Measurements from ENCODE around the gene ZNF148.
A peak's percentile ranks its signal among the peaks of the same experiment; 100 is the strongest.

ZNF148 gene

DNA sequence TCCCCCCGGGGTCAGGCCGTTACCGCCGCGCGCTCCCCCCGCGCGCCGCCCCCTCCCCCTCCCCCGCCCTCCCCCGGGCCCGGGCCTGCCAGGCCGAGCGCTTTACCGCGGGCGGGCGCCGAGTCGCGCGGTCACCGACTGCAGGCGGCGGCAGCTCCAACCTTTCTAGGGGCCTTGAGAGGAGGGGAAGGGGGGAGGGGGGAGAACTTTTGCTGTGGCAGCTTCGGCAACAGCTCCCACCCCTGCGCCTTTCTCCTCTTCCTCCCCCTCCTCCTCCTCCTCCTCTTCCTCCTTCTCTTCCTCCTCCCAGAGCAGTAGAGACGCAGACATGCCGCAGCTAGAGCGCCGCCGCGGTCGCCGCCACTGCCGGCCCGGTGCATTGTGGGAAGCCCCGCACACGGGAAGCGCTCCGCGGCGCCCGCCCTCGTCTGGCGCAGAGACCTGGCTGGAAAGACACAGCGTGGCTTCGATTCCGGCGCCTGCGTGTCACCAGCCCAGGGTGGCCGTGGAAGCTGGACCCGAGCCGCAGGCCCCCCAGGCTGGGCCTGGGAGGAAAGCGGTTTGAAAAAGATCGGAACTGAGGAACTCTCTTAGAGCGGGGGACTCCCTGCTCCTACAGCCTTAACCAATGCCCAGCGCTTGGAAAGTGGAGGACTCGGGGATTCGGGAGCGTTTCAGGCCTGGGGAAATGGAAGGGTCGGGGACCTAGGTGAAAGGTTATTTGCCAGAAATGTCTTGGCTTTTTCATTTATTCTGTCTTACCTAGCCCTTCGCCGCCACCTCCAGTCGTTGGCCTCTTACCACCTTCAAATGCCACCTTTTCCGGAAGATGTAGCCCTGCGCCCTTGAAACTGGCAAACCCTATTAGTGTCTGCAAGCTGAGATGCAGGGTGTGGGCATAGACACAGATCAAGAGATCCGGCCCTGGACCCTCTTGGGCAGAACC, at the start of gene ZNF148:
Gene ZNF148 (minus strand): TSS at position 330 of the 946 bp plus-strand sequence. CDS start 61,685 bp downstream, outside the sequence.
- Mint-ChIP-seq H3K27me3 (ENCODE audit: low read depth, poor library complexity) (peaks cover 9% of the 10 kb centered on the region), H3K9me3 (no peaks in the 10 kb centered on the region), H3K4me1 (peaks cover 34% of the 10 kb centered on the region), H3K36me3 (ENCODE audit: low read depth) (peaks cover 21% of the 10 kb centered on the region), H3K4me3 (peak within 1 kb of the TSS; percentile 95), H3K27ac (peak within 1 kb of the TSS; percentile 93)
- TF ChIP-seq, protein P1, sequence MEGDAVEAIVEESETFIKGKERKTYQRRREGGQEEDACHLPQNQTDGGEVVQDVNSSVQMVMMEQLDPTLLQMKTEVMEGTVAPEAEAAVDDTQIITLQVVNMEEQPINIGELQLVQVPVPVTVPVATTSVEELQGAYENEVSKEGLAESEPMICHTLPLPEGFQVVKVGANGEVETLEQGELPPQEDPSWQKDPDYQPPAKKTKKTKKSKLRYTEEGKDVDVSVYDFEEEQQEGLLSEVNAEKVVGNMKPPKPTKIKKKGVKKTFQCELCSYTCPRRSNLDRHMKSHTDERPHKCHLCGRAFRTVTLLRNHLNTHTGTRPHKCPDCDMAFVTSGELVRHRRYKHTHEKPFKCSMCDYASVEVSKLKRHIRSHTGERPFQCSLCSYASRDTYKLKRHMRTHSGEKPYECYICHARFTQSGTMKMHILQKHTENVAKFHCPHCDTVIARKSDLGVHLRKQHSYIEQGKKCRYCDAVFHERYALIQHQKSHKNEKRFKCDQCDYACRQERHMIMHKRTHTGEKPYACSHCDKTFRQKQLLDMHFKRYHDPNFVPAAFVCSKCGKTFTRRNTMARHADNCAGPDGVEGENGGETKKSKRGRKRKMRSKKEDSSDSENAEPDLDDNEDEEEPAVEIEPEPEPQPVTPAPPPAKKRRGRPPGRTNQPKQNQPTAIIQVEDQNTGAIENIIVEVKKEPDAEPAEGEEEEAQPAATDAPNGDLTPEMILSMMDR (IDR thresholded peaks at IDR 0.05), result no peak
- DNase-seq, result peak; percentile 91

DNA sequence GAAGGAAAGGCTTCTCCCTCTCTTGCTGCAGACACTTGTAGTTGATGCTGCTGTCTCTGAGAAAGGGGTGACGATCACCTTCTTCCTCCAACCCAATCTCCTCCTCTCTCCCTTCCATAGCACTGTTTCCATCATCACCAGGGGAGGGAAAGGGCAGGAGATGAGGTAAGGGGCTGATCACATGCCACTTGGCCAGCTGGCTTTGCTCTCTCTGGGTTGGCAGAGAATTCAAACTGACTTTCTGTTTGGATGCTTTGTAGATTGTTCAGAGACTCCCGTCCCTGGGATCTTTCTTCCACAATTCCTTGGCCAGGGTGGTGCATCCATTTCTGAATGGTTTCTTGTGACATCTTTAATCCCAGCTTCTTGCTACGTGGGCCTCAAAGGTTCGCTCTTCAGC, 43.2 kb upstream of the ZNF148 start:
- peaks cover 6% of the 10 kb centered on the region for H3K9me3 Mint-ChIP-seq
- TF ChIP-seq, protein P1 (IDR thresholded peaks at IDR 0.05), result no peak
- no peak overlapping the region for H3K27ac Mint-ChIP-seq
- H3K27me3 Mint-ChIP-seq (ENCODE audit: low read depth, poor library complexity), result no peaks in the 10 kb centered on the region
- DNase-seq, result no peak
- no peak overlapping the region for H3K4me3 Mint-ChIP-seq
- no peaks in the 10 kb centered on the region for H3K4me1 Mint-ChIP-seq
- H3K36me3 Mint-ChIP-seq (ENCODE audit: low read depth), result no peaks in the 10 kb centered on the region

DNA sequence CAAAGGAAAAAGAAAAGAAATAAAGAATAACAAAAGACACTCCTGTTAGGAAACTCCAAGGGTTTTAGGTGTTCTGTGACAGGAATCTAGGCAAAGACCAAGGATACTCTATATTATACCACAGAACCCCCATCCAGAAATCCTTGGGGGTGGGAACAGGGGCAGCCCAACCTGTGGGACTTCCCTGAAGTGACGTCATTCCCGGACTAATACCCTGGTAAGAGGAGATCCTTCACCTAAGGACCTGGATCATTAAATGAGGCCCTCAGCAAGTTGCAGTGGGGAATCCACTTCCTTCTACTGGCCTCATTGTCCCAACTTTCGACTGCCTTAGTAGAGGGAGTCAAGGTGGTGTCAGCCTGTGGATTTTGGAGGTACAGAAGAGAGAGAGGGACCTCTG, 41.1 kb upstream of the ZNF148 start:
- Mint-ChIP-seq H3K4me3 (no peak overlapping the region), H3K4me1 (no peaks in the 10 kb centered on the region), H3K36me3 (ENCODE audit: low read depth) (no peaks in the 10 kb centered on the region), H3K27ac (no peak overlapping the region), H3K9me3 (peaks cover 6% of the 10 kb centered on the region), H3K27me3 (ENCODE audit: low read depth, poor library complexity) (peaks cover 7% of the 10 kb centered on the region)
- no peak for DNase-seq
- TF ChIP-seq, protein P1 (IDR thresholded peaks at IDR 0.05), result no peak

- TF ChIP-seq, protein P1 (IDR thresholded peaks at IDR 0.05), result no peak
- Mint-ChIP-seq H3K27ac (no peak overlapping the region), H3K27me3 (ENCODE audit: low read depth, poor library complexity) (peaks cover 14% of the 10 kb centered on the region), H3K4me1 (no peaks in the 10 kb centered on the region), H3K4me3 (no peak overlapping the region), H3K36me3 (ENCODE audit: low read depth) (no peaks in the 10 kb centered on the region), H3K9me3 (peaks cover 4% of the 10 kb centered on the region)
- DNase-seq, result no peak
These were observed 39.5 kb upstream of the ZNF148 start for GRCh38 chr3:125414669-125415068.

DNA sequence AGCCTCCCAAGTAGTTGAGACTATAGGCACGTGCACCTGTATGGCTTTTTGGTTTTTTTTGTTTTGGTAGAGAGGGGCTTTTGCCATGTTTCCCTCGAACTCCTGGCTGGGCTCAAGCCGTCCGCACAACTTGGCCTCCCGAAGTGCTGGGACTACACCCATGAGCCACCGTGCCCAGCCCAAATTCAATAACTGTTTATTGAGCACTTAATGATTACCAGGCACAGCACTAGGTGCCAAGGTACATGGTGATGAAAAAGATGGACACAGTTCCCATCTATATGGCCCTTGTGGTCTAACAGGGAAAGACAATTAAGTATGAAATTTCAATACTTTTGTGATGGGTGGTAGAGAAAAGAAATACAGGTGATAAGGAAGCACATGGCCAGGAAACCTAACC, 35.8 kb upstream of the ZNF148 start:
- Mint-ChIP-seq H3K27me3 (ENCODE audit: low read depth, poor library complexity) (peaks cover 17% of the 10 kb centered on the region), H3K9me3 (peaks cover 7% of the 10 kb centered on the region)

More for the DNA sequence above, 35.8 kb upstream of the ZNF148 start:
- H3K27ac Mint-ChIP-seq, result no peak overlapping the region
- TF ChIP-seq, protein P1 (IDR thresholded peaks at IDR 0.05), result no peak
- no peak for DNase-seq
- H3K4me3 Mint-ChIP-seq, result no peak overlapping the region
- H3K4me1 Mint-ChIP-seq, result peaks cover 5% of the 10 kb centered on the region
- H3K36me3 Mint-ChIP-seq (ENCODE audit: low read depth), result peaks cover 4% of the 10 kb centered on the region
